ENCODE measurements around the gene WDFY4.
A peak's percentile ranks its signal among the peaks of the same experiment; 100 is the strongest.

WDFY4 gene

DNA sequence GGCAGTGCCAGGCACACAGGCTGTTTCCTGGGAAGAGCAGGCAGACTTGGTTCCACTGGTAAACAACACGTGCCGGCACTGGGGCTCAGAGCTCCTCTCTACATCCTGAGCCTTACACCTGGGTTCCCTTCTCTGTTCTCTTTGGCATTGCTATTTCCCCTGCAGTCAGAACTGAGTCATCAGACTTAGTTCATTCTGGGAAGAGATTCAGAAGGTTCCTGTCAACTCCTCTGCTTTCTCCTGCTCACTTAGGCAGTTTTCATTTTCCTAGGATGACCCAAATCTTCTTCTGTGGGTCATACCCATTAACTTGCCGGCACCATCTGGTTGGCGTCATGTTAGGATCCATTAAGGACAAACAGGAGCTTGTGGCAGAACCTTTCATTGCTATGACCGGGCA, 288.4 kb downstream of the WDFY4 start:
- Mint-ChIP-seq H3K4me3 (no peak overlapping the region), H3K27me3 (ENCODE audit: low read depth, poor library complexity) (peaks cover 64% of the 10 kb centered on the region), H3K4me1 (no peaks in the 10 kb centered on the region), H3K36me3 (ENCODE audit: low read depth) (no peaks in the 10 kb centered on the region), H3K27ac (no peak overlapping the region), H3K9me3 (no peaks in the 10 kb centered on the region)
- TF ChIP-seq CTCF (IDR thresholded peaks at IDR 0.05), result no peak
- no peak for DNase-seq

DNA sequence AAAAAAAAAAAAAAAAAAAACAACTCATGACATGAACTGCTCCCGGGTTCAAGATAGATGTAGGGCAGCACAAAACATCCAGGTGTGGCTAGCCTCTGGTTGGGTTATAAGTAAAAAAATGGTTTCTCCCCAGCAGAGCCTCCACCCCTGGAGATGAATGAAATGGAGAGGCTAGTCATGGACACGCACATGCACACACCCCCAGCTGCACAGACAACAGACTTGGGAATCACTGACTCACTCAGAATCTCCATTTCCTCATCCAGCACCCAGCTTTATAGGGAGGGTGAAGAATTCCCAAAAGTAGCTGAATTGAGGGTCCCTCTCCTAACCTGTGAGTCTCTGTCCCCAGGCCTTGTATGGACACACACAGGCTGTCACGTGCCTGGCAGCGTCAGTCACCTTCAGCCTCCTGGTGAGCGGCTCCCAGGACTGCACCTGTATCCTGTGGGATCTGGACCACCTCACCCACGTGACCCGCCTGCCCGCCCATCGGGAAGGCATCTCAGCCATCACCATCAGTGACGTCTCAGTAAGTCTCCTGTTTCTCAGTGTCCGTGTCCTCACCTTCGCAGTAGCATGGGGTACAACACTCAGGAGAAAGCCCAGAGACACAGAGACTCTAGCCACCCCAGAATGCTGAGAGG, 290.0 kb downstream of the WDFY4 start:
- H3K4me1 Mint-ChIP-seq, result no peaks in the 10 kb centered on the region

GRCh38 chr10:48976196-48976595, 291.5 kb downstream of the WDFY4 start:
- Mint-ChIP-seq H3K4me1 (peaks cover 2% of the 10 kb centered on the region), H3K9me3 (no peaks in the 10 kb centered on the region), H3K36me3 (ENCODE audit: low read depth) (no peaks in the 10 kb centered on the region), H3K27me3 (ENCODE audit: low read depth, poor library complexity) (peaks cover 65% of the 10 kb centered on the region), H3K4me3 (no peak overlapping the region), H3K27ac (no peak overlapping the region)
- TF ChIP-seq CTCF (IDR thresholded peaks at IDR 0.05), result no peak
- DNase-seq, result no peak

More for the DNA sequence above, 290.0 kb downstream of the WDFY4 start:
- Mint-ChIP-seq H3K4me3 (no peak overlapping the region), H3K27me3 (ENCODE audit: low read depth, poor library complexity) (peaks cover 72% of the 10 kb centered on the region), H3K36me3 (ENCODE audit: low read depth) (no peaks in the 10 kb centered on the region), H3K27ac (no peak overlapping the region), H3K9me3 (no peaks in the 10 kb centered on the region)
- no peak for DNase-seq
- TF ChIP-seq CTCF (IDR thresholded peaks at IDR 0.05), result no peak

DNA sequence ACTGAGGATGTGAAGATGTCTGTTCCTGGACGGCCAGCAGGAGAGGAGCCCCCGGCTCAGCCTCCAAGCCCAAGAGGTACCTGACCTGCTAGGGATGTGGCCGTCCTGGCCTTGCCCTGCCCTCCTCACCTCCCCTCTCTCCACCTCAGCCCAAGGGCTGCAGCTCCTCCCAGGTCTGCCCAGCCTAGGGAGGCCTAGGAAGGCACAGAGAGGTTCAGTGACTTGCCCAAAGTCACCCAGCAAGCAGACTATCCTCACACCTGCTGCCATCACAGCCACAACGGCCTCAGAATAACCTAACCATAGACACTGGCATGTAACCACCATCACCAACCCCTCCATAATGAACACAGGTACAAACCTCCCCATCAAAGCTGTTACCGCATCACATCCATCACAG, 293.6 kb downstream of the WDFY4 start:
- TF ChIP-seq CTCF (IDR thresholded peaks at IDR 0.05), result no peak

GRCh38 chr10:48981310-48981907, 296.7 kb downstream of the WDFY4 start:
- Mint-ChIP-seq H3K9me3 (no peaks in the 10 kb centered on the region), H3K4me1 (peaks cover 42% of the 10 kb centered on the region), H3K27ac (no peak overlapping the region), H3K27me3 (ENCODE audit: low read depth, poor library complexity) (peaks cover 55% of the 10 kb centered on the region), H3K36me3 (ENCODE audit: low read depth) (no peaks in the 10 kb centered on the region), H3K4me3 (no peak overlapping the region)
- DNase-seq, result peak; percentile 78
- peak; percentile 85 for TF ChIP-seq CTCF (IDR thresholded peaks at IDR 0.05)

More for the DNA sequence above, 293.6 kb downstream of the WDFY4 start:
- peaks cover 58% of the 10 kb centered on the region for H3K27me3 Mint-ChIP-seq (ENCODE audit: low read depth, poor library complexity)
- H3K9me3 Mint-ChIP-seq, result no peaks in the 10 kb centered on the region
- DNase-seq, result no peak
- no peak overlapping the region for H3K4me3 Mint-ChIP-seq
- no peaks in the 10 kb centered on the region for H3K36me3 Mint-ChIP-seq (ENCODE audit: low read depth)
- H3K27ac Mint-ChIP-seq, result no peak overlapping the region
- H3K4me1 Mint-ChIP-seq, result peaks cover 23% of the 10 kb centered on the region

GRCh38 chr10:48982584-48982983, 297.9 kb downstream of the WDFY4 start:
- no peak for DNase-seq
- Mint-ChIP-seq H3K4me3 (no peak overlapping the region), H3K36me3 (ENCODE audit: low read depth) (no peaks in the 10 kb centered on the region), H3K27ac (no peak overlapping the region), H3K9me3 (no peaks in the 10 kb centered on the region), H3K27me3 (ENCODE audit: low read depth, poor library complexity) (peaks cover 53% of the 10 kb centered on the region), H3K4me1 (peaks cover 42% of the 10 kb centered on the region)
- TF ChIP-seq CTCF (IDR thresholded peaks at IDR 0.05), result no peak
